ENCODE results near the gene RIPOR1. TPM values are rescaled to one million over a fixed set of nuclear protein-coding genes. Genes with fewer than 3 reads are reported as not detected.
A peak's percentile ranks its signal among the peaks of the same experiment; 100 is the strongest.
"Not testable (repeated sequence)": the region's sequence is repeated elsewhere in the genome, so short reads cannot be mapped to it uniquely, and the experiment has no call there.

The RIPOR1 gene
- total and polyA plus RNA-seq, 2 experiments from 2014 or later, result 7.6 to 22.4 TPM

GRCh38 chr16:67509016-67509415, 19.6 kb upstream of the RIPOR1 start (continued):
- no peak for TF ChIP-seq ZNF462 (CRISPR knock-in tag; IDR thresholded peaks at IDR 0.05)

DNA sequence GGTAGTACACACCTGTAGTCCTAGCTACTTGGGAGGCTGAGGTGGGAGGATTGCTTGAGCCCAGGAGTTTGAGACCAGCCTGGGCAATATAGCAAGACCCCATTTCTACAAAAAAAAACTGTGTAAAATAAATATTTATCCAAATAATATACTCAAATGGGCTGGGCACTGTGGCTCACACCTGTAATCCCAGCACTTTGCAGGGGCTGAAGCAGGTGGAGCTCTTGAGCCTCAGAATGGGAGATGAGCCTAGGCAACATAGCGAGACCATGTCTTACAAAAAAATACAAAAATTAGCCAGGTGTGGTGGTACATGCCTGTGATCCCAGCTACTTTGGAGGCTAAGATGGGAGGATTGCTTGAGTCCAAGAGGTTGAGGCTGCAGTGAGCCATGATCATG, 14.7 kb upstream of the RIPOR1 start:
- H3K27ac Mint-ChIP-seq, H3K4me1 Mint-ChIP-seq: not testable (repeated sequence)
- peak; percentile 69 for ATAC-seq

More for the DNA sequence above, 14.7 kb upstream of the RIPOR1 start:
- not testable (repeated sequence) for H3K9me3 Mint-ChIP-seq; H3K36me3 ChIP-seq (ENCODE audit: insufficient read depth); H3K4me1 ChIP-seq (ENCODE audit: insufficient read depth); H3K27ac ChIP-seq (ENCODE audit: low read depth); H2AFZ ChIP-seq; H3K4me3 ChIP-seq; H3K79me2 ChIP-seq (replicated peaks; ENCODE audit: insufficient read depth); H3K4me3 Mint-ChIP-seq; H4K20me1 ChIP-seq (replicated peaks; ENCODE audit: insufficient read depth); H3K9me2 ChIP-seq (ENCODE audit: insufficient read depth); H3K36me3 Mint-ChIP-seq (ENCODE audit: low read depth); H3K4me2 ChIP-seq; H3F3A ChIP-seq (replicated peaks; ENCODE audit: low read depth)
- DNase-seq (ENCODE audit: low spot score), result peak; percentile 39
- H3K27me3 ChIP-seq (ENCODE audit: insufficient read depth), result 0 out of 2 replicates have a peak, but pooled peaks cover 12% of the 10 kb centered on the region
- H3K27me3 Mint-ChIP-seq (ENCODE audit: insufficient read depth, low read depth, poor library complexity), result peaks cover 31% of the 10 kb centered on the region
- TF ChIP-seq CTCF (conservative IDR thresholded peaks at IDR 0.05; ENCODE audit: low read depth in 2 of 2), result peak in 1 of 2 experiments; percentile 25; a peak in 1 of 4 replicates

Data from GM23338 (cell line).